Measurements from ENCODE around the gene TBX4. TPM values are rescaled to one million over a fixed set of nuclear protein-coding genes. Genes with fewer than 3 reads are reported as not detected.

Gene TBX4
- polyA plus RNA-seq (ENCODE audit: low read depth in 6 of 6), result not detected

DNA sequence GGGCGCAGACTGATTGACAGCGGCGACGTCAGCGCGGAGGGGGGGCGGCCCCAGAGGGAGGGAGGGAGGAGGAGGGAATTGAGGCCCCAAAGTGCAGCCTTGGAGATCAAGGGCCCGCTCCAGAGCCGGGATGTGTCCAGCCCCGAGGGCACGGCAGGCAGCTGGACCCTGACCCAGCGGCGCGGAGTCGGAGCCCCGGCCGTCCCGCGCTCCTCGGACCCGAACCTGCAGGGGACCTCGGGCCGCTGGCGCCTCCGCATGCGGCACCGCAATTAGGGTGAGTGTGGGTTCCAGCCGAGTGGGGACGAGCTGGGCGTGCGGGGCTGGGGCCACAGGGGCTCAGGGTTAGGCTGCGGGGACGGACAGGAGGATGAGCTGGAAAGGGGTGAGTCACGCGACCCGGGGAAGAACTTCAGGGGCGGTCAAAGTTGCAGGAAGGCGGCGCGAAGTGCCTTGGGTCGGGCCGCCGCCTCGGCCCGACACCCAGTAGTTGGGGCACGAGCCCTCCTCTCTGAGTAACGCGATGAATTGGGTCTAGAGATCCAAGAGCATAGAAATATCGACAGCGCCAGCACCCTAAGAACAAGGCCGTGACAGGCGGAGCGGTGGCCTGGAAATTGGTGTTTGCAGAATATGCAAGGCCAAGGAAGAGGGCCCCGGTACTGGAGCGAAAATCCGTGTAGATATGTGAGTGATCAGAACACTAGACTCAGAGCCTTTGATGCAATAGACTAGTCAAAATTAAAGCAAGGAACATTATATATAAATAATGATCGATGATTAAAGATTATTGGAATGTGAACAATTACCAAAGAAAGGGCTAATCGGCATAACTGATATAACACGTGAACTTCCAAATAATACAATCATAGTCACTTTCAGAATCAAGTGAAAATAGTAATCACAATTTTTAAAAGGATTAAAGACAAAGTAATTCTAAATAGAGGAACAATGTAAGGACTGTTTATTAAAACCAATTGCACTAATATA, at the start of gene TBX4:
Gene TBX4, plus strand, starts transcription at position 122 of the 990 bp plus-strand sequence. CDS start 4,069 bp downstream, outside the sequence.
- Mint-ChIP-seq H3K9me3 (peaks cover 0 to 5% (median 4%) of the 10 kb centered on the region in 7 donors), H3K27ac (peak within 1 kb of the TSS in 4 of 6 donors; percentile 15 to 94 (median 78)), H3K36me3 (peaks cover 0 to 7% of the 10 kb centered on the region in 2 donors), H3K4me3 (peak within 1 kb of the TSS; percentile 43 to 91 (median 78)), H3K27me3 (peaks cover 65 to 85% (median 72%) of the 10 kb centered on the region in 3 donors), H3K4me1 (peaks cover 20 to 41% (median 34%) of the 10 kb centered on the region in 3 donors)
- DNase-seq, result no peak
- peak in 1 of 2 donors; percentile 13 for ATAC-seq (ENCODE audit: low read depth in 2 of 2)

DNA sequence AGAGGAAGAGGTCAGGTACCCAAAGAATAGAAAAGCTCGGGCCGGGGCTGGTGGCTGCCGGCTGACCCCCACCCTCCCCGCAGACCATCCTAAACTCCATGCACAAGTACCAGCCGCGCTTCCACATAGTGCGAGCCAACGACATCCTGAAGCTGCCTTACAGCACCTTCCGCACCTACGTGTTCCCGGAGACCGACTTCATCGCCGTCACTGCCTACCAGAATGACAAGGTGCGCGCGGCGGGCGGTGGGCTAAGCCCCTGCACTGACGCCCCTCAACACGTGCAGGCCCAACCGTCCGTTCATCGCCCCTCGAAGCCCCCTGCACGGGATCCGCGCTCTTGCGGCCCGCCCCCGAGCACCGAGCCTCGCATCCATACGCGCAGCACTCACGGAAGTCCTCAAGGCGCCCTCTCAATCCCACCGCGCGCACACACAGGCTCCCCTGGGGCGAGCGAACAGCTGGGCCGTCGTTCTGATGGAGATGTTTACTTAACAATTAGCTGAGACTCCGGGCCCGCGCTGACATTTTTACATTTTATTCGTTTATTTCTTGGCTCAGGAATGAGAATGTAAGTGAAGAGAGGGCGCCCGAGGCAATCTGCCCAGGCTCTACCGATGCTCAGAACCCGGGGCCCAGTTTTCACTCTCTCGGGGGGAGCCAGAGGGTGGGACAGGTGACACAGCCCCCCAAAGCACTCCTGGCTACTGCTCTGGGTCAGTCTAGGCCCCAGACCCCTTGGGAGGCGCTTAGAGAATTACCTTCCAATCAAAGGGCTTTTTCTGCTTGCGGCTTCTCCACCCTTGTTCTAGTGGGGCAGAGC, 49.0 kb upstream of the TBX4 start:
- DNase-seq (no peak), ATAC-seq (ENCODE audit: low read depth in 2 of 2) (peak; percentile 17 to 21)
- Mint-ChIP-seq H3K9me3 (peaks cover 0 to 10% (median 0%) of the 10 kb centered on the region in 7 donors), H3K27me3 (peaks cover 60 to 71% (median 65%) of the 10 kb centered on the region in 3 donors), H3K27ac (peak overlapping the region in 5 of 6 donors; percentile 70 to 98 (median 87)), H3K4me1 (peaks cover 38 to 51% (median 44%) of the 10 kb centered on the region in 3 donors), H3K36me3 (peaks cover 0 to 8% of the 10 kb centered on the region in 2 donors), H3K4me3 (peak overlapping the region; percentile 56 to 90 (median 82))

DNA sequence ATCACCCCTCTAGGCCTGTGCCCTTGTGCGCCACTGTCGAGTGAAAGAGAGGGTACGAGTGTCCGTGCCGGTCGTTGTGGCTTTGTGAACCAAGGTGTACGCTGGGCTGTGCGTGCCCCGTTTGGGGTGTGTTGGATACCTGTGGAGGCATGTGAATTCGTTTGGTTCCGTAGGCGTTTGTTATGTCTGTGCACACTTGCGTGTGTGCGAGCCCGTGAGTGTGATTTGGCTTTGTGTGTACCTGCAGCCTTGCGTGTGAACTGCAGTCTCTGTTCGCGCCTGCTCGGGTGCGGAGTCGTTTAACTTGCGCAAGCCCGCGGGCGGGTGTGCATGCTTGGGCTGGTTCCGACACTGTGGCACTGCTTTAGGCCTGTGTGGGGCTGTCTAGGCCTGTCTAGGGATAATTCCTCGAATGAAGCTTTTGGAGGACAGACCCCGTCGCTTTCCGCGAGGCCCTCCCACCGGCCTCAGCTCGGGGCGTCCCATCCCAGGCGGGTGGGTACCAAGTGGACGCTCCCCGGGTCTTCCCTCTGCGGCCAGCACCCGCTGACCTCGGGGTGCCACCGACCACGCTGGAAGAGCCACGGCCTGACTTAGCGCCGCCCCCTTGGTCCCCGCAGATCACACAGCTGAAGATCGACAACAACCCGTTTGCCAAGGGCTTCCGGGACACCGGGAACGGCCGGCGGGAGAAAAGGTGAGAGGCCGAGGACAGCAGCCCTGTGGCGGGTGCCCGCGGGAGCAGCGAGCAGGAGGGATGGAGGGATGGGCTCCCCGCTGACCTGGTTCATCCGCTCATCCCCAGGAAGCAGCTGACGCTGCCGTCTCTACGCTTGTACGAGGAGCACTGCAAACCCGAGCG, 48.2 kb upstream of the TBX4 start:
- no peak for DNase-seq
- ATAC-seq (ENCODE audit: low read depth in 2 of 2), result no peak
- Mint-ChIP-seq H3K27me3 (peaks cover 58 to 71% (median 66%) of the 10 kb centered on the region in 3 donors), H3K4me3 (peak overlapping the region; percentile 56 to 90 (median 82)), H3K9me3 (peaks cover 0 to 5% (median 0%) of the 10 kb centered on the region in 7 donors), H3K4me1 (peaks cover 40 to 51% (median 44%) of the 10 kb centered on the region in 3 donors), H3K36me3 (peaks cover 0 to 8% of the 10 kb centered on the region in 2 donors), H3K27ac (peak overlapping the region in 3 of 6 donors; percentile 57 to 89 (median 87))

DNA sequence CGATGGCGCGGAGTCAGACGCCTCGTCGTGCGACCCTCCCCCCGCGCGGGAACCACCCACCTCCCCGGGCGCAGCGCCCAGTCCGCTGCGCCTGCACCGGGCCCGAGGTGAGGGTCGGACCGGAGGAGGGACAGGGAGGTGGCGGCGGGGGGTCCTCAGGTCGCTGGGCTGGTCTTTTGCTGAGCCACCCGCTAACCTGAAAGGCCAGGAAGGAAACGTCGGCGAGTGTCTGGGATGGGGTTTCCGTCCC, 47.6 kb upstream of the TBX4 start:
- Mint-ChIP-seq H3K36me3 (peaks cover 0 to 8% of the 10 kb centered on the region in 2 donors), H3K9me3 (peaks cover 0 to 5% (median 0%) of the 10 kb centered on the region in 7 donors), H3K4me3 (peak overlapping the region in 7 of 8 donors; percentile 9 to 90 (median 72)), H3K4me1 (peaks cover 40 to 51% (median 44%) of the 10 kb centered on the region in 3 donors), H3K27me3 (peaks cover 62 to 71% (median 66%) of the 10 kb centered on the region in 3 donors), H3K27ac (no peak overlapping the region)
- DNase-seq, result no peak
- ATAC-seq (ENCODE audit: low read depth in 2 of 2), result no peak

DNA sequence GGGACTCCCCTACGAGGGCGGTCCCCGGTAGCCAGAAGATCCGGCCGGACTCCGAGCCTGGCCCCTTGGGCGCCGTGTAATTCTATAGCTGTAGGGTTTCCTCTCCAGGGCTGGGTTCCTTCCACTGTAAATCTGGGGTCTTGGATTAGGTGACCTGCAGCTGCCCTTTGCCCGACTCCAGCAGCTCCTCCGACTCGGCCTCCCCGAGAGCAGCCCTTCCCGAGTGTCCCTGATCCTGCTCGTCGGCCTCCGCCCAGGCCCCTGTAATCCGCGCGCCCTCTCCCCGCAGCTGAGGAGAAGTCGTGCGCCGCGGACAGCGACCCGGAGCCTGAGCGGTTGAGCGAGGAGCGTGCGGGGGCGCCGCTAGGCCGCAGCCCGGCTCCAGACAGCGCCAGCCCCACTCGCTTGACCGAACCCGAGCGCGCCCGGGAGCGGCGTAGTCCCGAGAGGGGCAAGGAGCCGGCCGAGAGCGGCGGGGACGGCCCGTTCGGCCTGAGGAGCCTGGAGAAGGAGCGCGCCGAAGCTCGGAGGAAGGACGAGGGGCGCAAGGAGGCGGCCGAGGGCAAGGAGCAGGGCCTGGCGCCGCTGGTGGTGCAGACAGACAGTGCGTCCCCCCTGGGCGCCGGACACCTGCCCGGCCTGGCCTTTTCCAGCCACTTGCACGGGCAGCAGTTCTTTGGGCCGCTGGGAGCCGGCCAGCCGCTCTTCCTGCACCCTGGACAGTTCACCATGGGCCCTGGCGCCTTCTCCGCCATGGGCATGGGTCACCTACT, 47.1 kb upstream of the TBX4 start:
- Mint-ChIP-seq H3K4me1 (peaks cover 40 to 54% (median 48%) of the 10 kb centered on the region in 3 donors), H3K27ac (no peak overlapping the region), H3K4me3 (peak overlapping the region in 6 of 8 donors; percentile 15 to 76 (median 62)), H3K27me3 (peaks cover 67 to 74% (median 69%) of the 10 kb centered on the region in 3 donors), H3K36me3 (peaks cover 0 to 8% of the 10 kb centered on the region in 2 donors), H3K9me3 (peaks cover 0 to 5% (median 0%) of the 10 kb centered on the region in 7 donors)
- DNase-seq (no peak), ATAC-seq (ENCODE audit: low read depth in 2 of 2) (no peak)

GRCh38 chr17:61405686-61406536, 46.3 kb upstream of the TBX4 start:
- Mint-ChIP-seq H3K9me3 (peaks cover 0 to 5% (median 0%) of the 10 kb centered on the region in 7 donors), H3K36me3 (peaks cover 0 to 8% of the 10 kb centered on the region in 2 donors), H3K27ac (no peak overlapping the region), H3K4me1 (peaks cover 43 to 57% (median 54%) of the 10 kb centered on the region in 3 donors), H3K27me3 (peaks cover 68 to 77% (median 73%) of the 10 kb centered on the region in 3 donors), H3K4me3 (peak overlapping the region in 6 of 8 donors; percentile 20 to 53 (median 30))
- DNase-seq (no peak), ATAC-seq (ENCODE audit: low read depth in 2 of 2) (no peak)

DNA sequence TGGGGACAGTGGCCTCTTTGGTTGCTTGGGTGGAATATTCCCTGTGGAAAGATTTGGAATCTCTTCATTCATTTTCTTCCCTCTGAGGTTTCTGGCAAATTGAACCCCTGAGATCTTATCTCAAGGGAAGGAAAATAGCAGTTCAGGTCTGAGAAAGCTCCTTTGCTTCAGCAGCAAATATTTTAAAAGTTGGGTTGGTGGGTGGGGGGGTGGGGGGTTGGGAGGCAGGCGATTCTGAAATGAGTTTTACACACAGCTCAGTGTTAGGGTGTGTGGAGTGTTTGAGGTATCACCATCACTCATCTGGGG, 45.7 kb upstream of the TBX4 start:
- H3K4me1 Mint-ChIP-seq, result peaks cover 39 to 51% (median 48%) of the 10 kb centered on the region in 3 donors
- DNase-seq (no peak), ATAC-seq (ENCODE audit: low read depth in 2 of 2) (no peak)
- peaks cover 63 to 71% (median 68%) of the 10 kb centered on the region in 3 donors for H3K27me3 Mint-ChIP-seq
- peak overlapping the region in 5 of 8 donors; percentile 20 to 53 (median 32) for H3K4me3 Mint-ChIP-seq
- peaks cover 0 to 8% of the 10 kb centered on the region in 2 donors for H3K36me3 Mint-ChIP-seq
- peaks cover 0 to 5% (median 0%) of the 10 kb centered on the region in 7 donors for H3K9me3 Mint-ChIP-seq
- no peak overlapping the region for H3K27ac Mint-ChIP-seq

DNA sequence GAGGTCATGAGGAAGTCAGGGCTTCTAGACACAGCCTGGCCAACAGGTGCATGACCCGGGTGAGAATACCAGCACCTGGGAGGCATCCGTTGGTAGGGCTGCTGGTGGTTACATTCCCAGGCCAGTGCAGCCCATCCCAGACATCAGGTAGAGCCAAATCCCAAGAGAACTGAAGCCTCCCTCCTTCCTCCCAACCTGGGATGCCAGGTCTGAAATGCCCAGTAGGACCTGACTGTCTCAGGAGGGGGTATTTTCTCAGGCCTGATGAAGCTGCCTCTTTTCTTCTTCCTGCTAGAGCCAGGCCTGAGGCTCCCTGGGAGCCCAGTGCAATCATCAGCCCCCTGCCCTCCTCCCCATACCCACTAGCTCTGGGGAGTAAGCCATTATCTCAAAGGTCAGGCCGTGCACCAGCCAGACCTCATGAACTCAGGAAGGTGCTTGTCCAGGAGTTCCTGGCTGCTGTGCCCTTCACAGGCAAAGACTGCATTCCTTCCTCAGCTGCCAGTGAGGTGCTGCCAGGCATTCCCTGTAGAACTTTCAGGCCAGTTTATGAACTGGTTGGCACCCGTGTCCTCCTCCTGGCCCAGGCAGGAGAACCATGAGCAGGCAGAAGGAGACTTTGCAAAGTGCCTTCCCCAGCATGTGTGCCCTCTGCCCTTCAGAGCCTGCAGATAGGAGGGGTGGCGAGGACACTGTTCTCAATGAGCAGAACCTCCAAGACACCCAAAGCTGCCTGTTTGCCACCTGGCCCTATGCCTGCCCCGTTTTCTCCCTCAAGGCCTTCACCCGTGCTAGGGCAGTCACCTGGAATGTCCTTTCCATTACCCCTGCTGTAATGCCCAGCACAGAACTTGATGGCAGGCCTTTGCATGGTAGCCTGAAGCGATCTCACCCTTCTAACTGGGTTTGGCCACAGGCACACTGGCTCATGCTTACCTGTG, 45.0 kb upstream of the TBX4 start:
- no peak for ATAC-seq (ENCODE audit: low read depth in 2 of 2)
- H3K27me3 Mint-ChIP-seq, result peaks cover 59 to 66% (median 61%) of the 10 kb centered on the region in 3 donors
- peaks cover 0 to 5% (median 0%) of the 10 kb centered on the region in 7 donors for H3K9me3 Mint-ChIP-seq
- no peak overlapping the region for H3K27ac Mint-ChIP-seq
- DNase-seq, result no peak
- peak overlapping the region in 5 of 8 donors; percentile 29 to 84 (median 53) for H3K4me3 Mint-ChIP-seq
- peaks cover 39 to 49% (median 46%) of the 10 kb centered on the region in 3 donors for H3K4me1 Mint-ChIP-seq
- peaks cover 0 to 8% of the 10 kb centered on the region in 2 donors for H3K36me3 Mint-ChIP-seq

- H3K9me3 Mint-ChIP-seq, result peaks cover 0 to 3% (median 0%) of the 10 kb centered on the region in 7 donors
- no peaks in the 10 kb centered on the region for H3K36me3 Mint-ChIP-seq
- no peak for ATAC-seq (ENCODE audit: low read depth in 2 of 2)
- peaks cover 53 to 61% (median 55%) of the 10 kb centered on the region in 3 donors for H3K27me3 Mint-ChIP-seq
- DNase-seq, result no peak
- peak overlapping the region; percentile 71 to 90 (median 80) for H3K4me3 Mint-ChIP-seq
- peaks cover 29 to 43% (median 40%) of the 10 kb centered on the region in 3 donors for H3K4me1 Mint-ChIP-seq
- peak overlapping the region in 4 of 6 donors; percentile 21 to 74 (median 60) for H3K27ac Mint-ChIP-seq
Measured at GRCh38 chr17:61408151-61409041, 43.8 kb upstream of the TBX4 start.

Measured in naive B cell (primary cell).